ENCODE data around the gene SDHAF3. TPM values are rescaled to one million over a fixed set of nuclear protein-coding genes. Genes with fewer than 3 reads are reported as not detected.
"Not testable (repeated sequence)": the region's sequence is repeated elsewhere in the genome, so short reads cannot be mapped to it uniquely, and the experiment has no call there.

SDHAF3 gene
- total RNA-seq, 2 donors from 2014 or later = 4.4 to 15.8 TPM

GRCh38 chr7:97130417-97131139, 13.1 kb downstream of the SDHAF3 start:
- Histone ChIP-seq H3K36me3 (no peaks in the 10 kb centered on the region), H3K27me3 (no peaks in the 10 kb centered on the region), H3K4me1 (no peaks in the 10 kb centered on the region), H3K4me3 (no peak overlapping the region), H3K9me3 (no peaks in the 10 kb centered on the region), H3K27ac (no peak overlapping the region)
- no peak for DNase-seq (ENCODE audit: low spot score)
- no peak for TF ChIP-seq CTCF (IDR thresholded peaks at IDR 0.05)

GRCh38 chr7:97133159-97133558, 15.7 kb downstream of the SDHAF3 start:
- Histone ChIP-seq H3K36me3 (no peaks in the 10 kb centered on the region), H3K4me3 (no peak overlapping the region), H3K9me3 (no peaks in the 10 kb centered on the region), H3K4me1 (no peaks in the 10 kb centered on the region), H3K27me3 (no peaks in the 10 kb centered on the region), H3K27ac (no peak overlapping the region)
- no peak for DNase-seq (ENCODE audit: low spot score)
- TF ChIP-seq CTCF (IDR thresholded peaks at IDR 0.05) = no peak

GRCh38 chr7:97138830-97139229, 21.3 kb downstream of the SDHAF3 start:
- Histone ChIP-seq H3K9me3 (peaks cover 3 to 11% of the 10 kb centered on the region in 2 donors), H3K27me3 (no peaks in the 10 kb centered on the region), H3K36me3 (no peaks in the 10 kb centered on the region), H3K4me1 (no peaks in the 10 kb centered on the region), H3K4me3 (no peak overlapping the region), H3K27ac (no peak overlapping the region)
- no peak for TF ChIP-seq CTCF (IDR thresholded peaks at IDR 0.05)
- DNase-seq (ENCODE audit: low spot score) = no peak

GRCh38 chr7:97145068-97145467, 27.6 kb downstream of the SDHAF3 start:
- Histone ChIP-seq H3K4me3 (no peak overlapping the region), H3K36me3 (no peaks in the 10 kb centered on the region), H3K27ac (no peak overlapping the region), H3K27me3 (no peaks in the 10 kb centered on the region), H3K4me1 (no peaks in the 10 kb centered on the region), H3K9me3 (peaks cover 3 to 11% of the 10 kb centered on the region in 2 donors)
- TF ChIP-seq CTCF (IDR thresholded peaks at IDR 0.05) = peak in 1 of 2 donors; percentile 54
- no peak for DNase-seq (ENCODE audit: low spot score)

- Histone ChIP-seq H3K36me3 (no peaks in the 10 kb centered on the region), H3K27ac (no peak overlapping the region), H3K4me1 (no peaks in the 10 kb centered on the region), H3K27me3 (no peaks in the 10 kb centered on the region), H3K9me3 (no peaks in the 10 kb centered on the region), H3K4me3 (no peak overlapping the region)
- no peak for DNase-seq (ENCODE audit: low spot score)
- TF ChIP-seq CTCF (IDR thresholded peaks at IDR 0.05) = no peak
These were observed 32.3 kb downstream of the SDHAF3 start for GRCh38 chr7:97149843-97150242.

- DNase-seq (ENCODE audit: low spot score) = no peak
- Histone ChIP-seq H3K9me3 (no peaks in the 10 kb centered on the region), H3K36me3 (no peaks in the 10 kb centered on the region), H3K27me3 (no peaks in the 10 kb centered on the region), H3K4me1 (no peaks in the 10 kb centered on the region), H3K27ac (no peak overlapping the region), H3K4me3 (no peak overlapping the region)
- no peak for TF ChIP-seq CTCF (IDR thresholded peaks at IDR 0.05)
These were observed 38.5 kb downstream of the SDHAF3 start for GRCh38 chr7:97155897-97156418.

GRCh38 chr7:97159984-97160383, 42.5 kb downstream of the SDHAF3 start:
- H3K9me3 ChIP-seq; H3K36me3 ChIP-seq; DNase-seq (ENCODE audit: low spot score); H3K4me3 ChIP-seq; H3K27ac ChIP-seq; H3K4me1 ChIP-seq; H3K27me3 ChIP-seq: not testable (repeated sequence)

- not testable (repeated sequence) for H3K4me3 ChIP-seq; H3K27me3 ChIP-seq; DNase-seq (ENCODE audit: low spot score); H3K36me3 ChIP-seq; H3K4me1 ChIP-seq; H3K9me3 ChIP-seq; H3K27ac ChIP-seq
These were observed 44.1 kb downstream of the SDHAF3 start for GRCh38 chr7:97161609-97162008.

Measured in right atrium auricular region (tissue), 2 donors.